OCI-LY1 (cell line): ENCODE results near the gene BACH2.
"Not testable (repeated sequence)": the region's sequence is repeated elsewhere in the genome, so short reads cannot be mapped to it uniquely, and the experiment has no call there.

Experiments
- H2AFZ ChIP-seq: fragments of 200-600 bp; sonication (generic), shearing (Covaris generic); 2 replicates; pipeline ENCODE4 v1.6.0; 2014; ENCODE audit warnings: antibody characterized with exemption, mild to moderate bottlenecking, low read length
- H3F3A ChIP-seq: fragments of 200-600 bp; sonication (generic), shearing (Covaris generic); 2 replicates; pipeline ENCODE4 v1.6.0; 2014; ENCODE audit warnings: mild to moderate bottlenecking, antibody characterized with exemption, low read length, moderate library complexity; ENCODE audit not compliant: insufficient read depth
- H3K27ac ChIP-seq: fragments of 200-600 bp; sonication (generic); 2 replicates; pipeline ENCODE4 v1.5.1; 2014; ENCODE audit warnings: low read length, mixed run types, mild to moderate bottlenecking, low read depth; ENCODE audit not compliant: poor library complexity, severe bottlenecking
- H3K27me3 ChIP-seq: fragments of 200-600 bp; sonication (generic); 2 replicates; pipeline ENCODE4 v1.6.0; 2014; ENCODE audit warnings: antibody characterized with exemption, mild to moderate bottlenecking, low read length, moderate library complexity; ENCODE audit not compliant: insufficient read depth
- H3K36me3 ChIP-seq: fragments of 200-600 bp; sonication (generic); 2 replicates; pipeline ENCODE4 v1.6.1; 2014; ENCODE audit warnings: mild to moderate bottlenecking, antibody characterized with exemption, low read length, moderate library complexity, mixed read lengths; ENCODE audit not compliant: insufficient read depth
- H3K4me1 ChIP-seq: fragments of 200-600 bp; sonication (generic); 2 replicates; pipeline ENCODE4 v1.5.1; 2014; ENCODE audit warnings: mild to moderate bottlenecking, low read length, moderate library complexity; ENCODE audit not compliant: insufficient read depth, severe bottlenecking
- H3K4me2 ChIP-seq: fragments of 200-600 bp; sonication (generic), shearing (Covaris generic); 2 replicates; pipeline ENCODE4 v1.6.1; 2014; ENCODE audit warnings: low read length
- H3K4me3 ChIP-seq: fragments of 200-600 bp; sonication (generic); 2 replicates; pipeline ENCODE4 v1.5.1; 2014; ENCODE audit warnings: low read length, low read depth, mild to moderate bottlenecking, mixed read lengths; ENCODE audit not compliant: poor library complexity, severe bottlenecking
- H3K79me2 ChIP-seq: fragments of 200-600 bp; shearing (Covaris generic); 2 replicates; pipeline ENCODE4 v1.6.1; 2016; ENCODE audit warnings: mixed run types, low read length, mixed read lengths; ENCODE audit not compliant: insufficient read depth
- H3K9ac ChIP-seq: fragments of 200-600 bp; sonication (generic), shearing (Covaris generic); 2 replicates; pipeline ENCODE4 v1.6.1; 2014; ENCODE audit warnings: mild to moderate bottlenecking, low read length, mixed read lengths
- H3K9me2 ChIP-seq: fragments of 200-600 bp; sonication (generic), shearing (Covaris generic); 2 replicates; pipeline ENCODE4 v1.6.1; 2014; ENCODE audit warnings: low read depth, mild to moderate bottlenecking, low read length, mixed read lengths
- H3K9me3 ChIP-seq: fragments of 200-600 bp; shearing (Covaris generic); 2 replicates; pipeline ENCODE4 v1.6.1; 2014; ENCODE audit warnings: low read length, mixed read lengths
- H4K20me1 ChIP-seq: fragments of 200-600 bp; sonication (generic), shearing (Covaris generic); 2 replicates; pipeline ENCODE4 v1.6.0; 2016; ENCODE audit warnings: mild to moderate bottlenecking, low read length; ENCODE audit not compliant: insufficient read depth
- CTCF ChIP-seq: fragments of 200-600 bp; sonication (generic), shearing (Covaris generic); IDR thresholded peaks from 2 replicates; pipeline ENCODE4 v1.5.1; 2017; ENCODE audit warnings: mild to moderate bottlenecking, antibody characterized with exemption, low read length, moderate library complexity, mixed read lengths
- EZH2 ChIP-seq: fragments of 200-600 bp; sonication (generic), shearing (Covaris generic); IDR thresholded peaks from 2 replicates; pipeline ENCODE4 v1.8.0; 2017; ENCODE audit warnings: borderline replicate concordance, mixed run types, mild to moderate bottlenecking, antibody characterized with exemption, low read length, moderate library complexity, mixed read lengths

Gene BACH2

GRCh38 chr6:89894169-89894568, 402.5 kb downstream of the BACH2 start, which contains the start of gene GJA10:
Gene GJA10 (plus strand): TSS chr6:89894469. CDS start chr6:89894469, 0 bp downstream.
- Histone ChIP-seq H3K36me3 (no peaks in the 10 kb centered on the region), H3K27me3 (no peaks in the 10 kb centered on the region), H4K20me1 (no peaks in the 10 kb centered on the region), H3K27ac (no peak within 1 kb of the TSS), H3K79me2 (no peaks in the 10 kb centered on the region), H3K4me2 (no peak within 1 kb of the TSS), H3K9me2 (no peaks in the 10 kb centered on the region), H3K4me3 (no peak within 1 kb of the TSS), H3K4me1 (no peaks in the 10 kb centered on the region), H3K9me3 (no peaks in the 10 kb centered on the region), H3F3A (no peaks in the 10 kb centered on the region), H3K9ac (no peak within 1 kb of the TSS), H2AFZ (no peak within 1 kb of the TSS)
- TF ChIP-seq CTCF (no peak), EZH2 (no peak)

- H3K36me3 ChIP-seq, H3F3A ChIP-seq, H3K27me3 ChIP-seq, H3K4me1 ChIP-seq, H3K79me2 ChIP-seq, H3K27ac ChIP-seq, H3K4me2 ChIP-seq, H3K9me3 ChIP-seq, H2AFZ ChIP-seq, H4K20me1 ChIP-seq, H3K9me2 ChIP-seq, H3K9ac ChIP-seq, H3K4me3 ChIP-seq: not testable (repeated sequence)
These were observed 404.1 kb downstream of the BACH2 start for GRCh38 chr6:89892577-89892976.

GRCh38 chr6:89890845-89891528, 405.7 kb downstream of the BACH2 start:
- not testable (repeated sequence) for H3K27me3 ChIP-seq, H3K9me3 ChIP-seq, H4K20me1 ChIP-seq, H3F3A ChIP-seq, H2AFZ ChIP-seq, H3K4me3 ChIP-seq, H3K79me2 ChIP-seq, H3K27ac ChIP-seq, H3K4me2 ChIP-seq, H3K36me3 ChIP-seq, H3K9me2 ChIP-seq, H3K9ac ChIP-seq, H3K4me1 ChIP-seq

- no peaks in the 10 kb centered on the region for H3K9me2 ChIP-seq
- no peaks in the 10 kb centered on the region; the same call in 1 of the 2 replicates for H3K27me3 ChIP-seq
- H3K9me3 ChIP-seq = no peaks in the 10 kb centered on the region
- no peaks in the 10 kb centered on the region for H4K20me1 ChIP-seq
- H3K4me1 ChIP-seq = no peaks in the 10 kb centered on the region
- no peak overlapping the region for H3K4me3 ChIP-seq
- TF ChIP-seq CTCF (no peak), EZH2 (no peak)
- H3K4me2 ChIP-seq = no peak overlapping the region
- H3K9ac ChIP-seq = no peak overlapping the region
- H3K36me3 ChIP-seq = no peaks in the 10 kb centered on the region
- H3F3A ChIP-seq = no peaks in the 10 kb centered on the region
- H3K79me2 ChIP-seq = no peaks in the 10 kb centered on the region
- no peak overlapping the region for H2AFZ ChIP-seq
- H3K27ac ChIP-seq = no peak overlapping the region
These were observed 407.8 kb downstream of the BACH2 start for GRCh38 chr6:89888871-89889270.
